ENCODE results near the gene GNA12.
"Not testable (repeated sequence)": the region's sequence is repeated elsewhere in the genome, so short reads cannot be mapped to it uniquely, and the experiment has no call there.

Gene GNA12

DNA sequence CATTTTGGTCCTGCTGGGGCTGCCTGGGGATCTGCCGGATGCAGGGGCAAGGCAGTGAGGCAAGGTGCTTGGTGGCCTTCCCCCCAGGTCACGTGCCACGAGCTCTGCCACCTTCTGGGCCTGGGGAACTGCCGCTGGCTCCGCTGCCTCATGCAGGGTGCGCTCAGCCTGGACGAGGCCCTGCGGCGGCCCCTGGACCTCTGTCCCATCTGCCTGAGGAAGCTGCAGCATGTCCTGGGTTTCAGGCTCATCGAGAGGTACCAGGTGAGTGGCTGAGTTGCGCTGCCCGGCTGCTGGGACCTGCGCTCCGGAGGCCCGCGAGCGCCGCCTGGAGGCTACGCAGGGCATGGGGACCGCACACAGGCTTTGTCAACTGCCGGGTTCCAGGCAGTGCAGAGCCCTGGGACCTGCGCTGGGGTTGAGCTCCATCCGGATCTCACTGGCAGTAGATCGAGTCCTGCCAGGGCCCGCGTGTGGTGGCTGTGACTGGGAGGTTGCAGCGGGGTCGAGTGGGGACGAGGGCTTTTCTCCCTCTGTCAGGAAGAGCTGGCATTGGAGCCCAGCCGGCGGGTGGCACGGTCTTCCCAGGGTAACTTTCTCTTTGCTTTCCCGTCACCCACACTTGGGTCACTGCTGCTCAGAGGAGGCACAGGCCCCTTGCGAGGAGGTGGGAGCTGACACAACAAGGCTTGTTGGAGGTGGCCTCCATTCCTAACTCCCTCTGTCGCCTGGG, 134.4 kb downstream of the GNA12 start:
- peak; percentile 80 for DNase-seq

DNA sequence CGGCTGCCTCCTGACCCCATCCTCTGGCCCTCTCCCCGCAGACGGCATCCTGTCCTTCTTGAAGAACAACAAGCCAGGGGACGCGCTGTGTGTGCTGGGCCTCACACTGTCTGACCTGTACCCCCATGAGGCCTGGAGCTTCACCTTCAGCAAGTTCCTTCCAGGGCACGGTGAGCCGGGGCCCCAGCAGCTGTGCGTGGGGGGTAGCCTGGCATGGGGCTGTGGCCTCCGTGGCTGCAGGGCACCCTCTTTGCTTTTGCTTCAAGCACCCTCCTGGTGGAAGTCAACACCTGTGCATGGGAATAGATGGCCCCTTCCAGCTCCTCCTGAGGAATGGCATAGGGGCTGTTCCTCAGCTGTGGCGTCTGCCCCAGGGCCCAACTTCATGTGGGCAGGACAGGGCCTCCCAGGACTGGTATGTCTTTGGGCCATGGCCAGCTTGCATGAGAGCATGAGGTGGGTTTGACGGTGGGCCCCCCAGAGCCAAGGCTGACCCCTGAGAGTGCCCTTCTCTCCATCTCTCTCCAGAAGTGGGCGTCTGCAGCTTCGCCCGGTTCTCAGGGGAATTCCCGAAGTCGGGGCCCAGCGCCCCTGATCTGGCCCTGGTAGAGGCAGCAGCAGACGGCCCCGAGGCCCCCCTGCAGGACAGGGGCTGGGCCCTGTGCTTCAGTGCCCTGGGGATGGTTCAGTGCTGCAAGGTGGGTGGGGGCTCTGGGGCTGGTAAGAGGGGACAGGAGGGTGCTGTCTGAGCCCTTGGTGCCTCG, 135.4 kb downstream of the GNA12 start:
- DNase-seq, result no peak

DNA sequence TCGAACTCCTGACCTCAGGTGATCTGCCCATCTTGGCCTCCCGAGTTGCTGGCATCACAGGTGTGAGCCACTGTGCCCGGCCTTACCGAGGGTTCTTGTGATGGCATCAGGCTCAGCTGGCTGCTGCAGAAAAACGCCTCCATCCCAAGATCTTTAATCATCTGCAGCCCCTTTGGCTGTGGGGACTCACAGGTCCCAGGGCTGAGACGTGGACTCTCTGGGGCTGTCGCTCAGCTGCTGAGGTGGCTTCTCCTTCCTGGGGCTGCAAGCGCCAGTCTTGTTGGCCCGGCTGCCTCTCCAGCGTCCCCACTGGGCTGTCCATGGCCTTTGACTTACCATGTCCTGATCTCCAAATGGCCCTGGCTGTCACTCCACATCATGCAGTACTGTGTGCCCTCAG, 136.1 kb downstream of the GNA12 start:
- DNase-seq, result no peak

DNA sequence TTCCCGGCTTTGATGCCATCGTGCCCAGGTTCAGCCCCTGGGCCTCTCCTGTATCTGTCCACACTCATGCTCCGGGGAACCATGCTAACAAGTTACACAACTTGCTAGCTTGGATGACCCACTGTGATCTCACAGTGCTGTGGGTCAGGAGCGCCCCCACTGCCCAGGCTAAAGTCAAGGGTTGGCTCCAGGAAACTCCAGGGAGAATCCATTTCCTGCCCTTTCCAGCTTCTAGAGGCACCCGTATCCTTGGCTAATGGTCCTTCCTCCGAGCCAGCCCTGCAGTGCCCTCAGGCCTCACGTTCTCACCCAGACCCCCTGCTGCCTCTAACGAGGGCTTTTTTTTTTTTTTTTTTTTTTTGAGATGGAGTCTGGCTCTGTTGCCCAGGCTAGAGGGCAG, 136.6 kb downstream of the GNA12 start:
- no peak for DNase-seq

DNA sequence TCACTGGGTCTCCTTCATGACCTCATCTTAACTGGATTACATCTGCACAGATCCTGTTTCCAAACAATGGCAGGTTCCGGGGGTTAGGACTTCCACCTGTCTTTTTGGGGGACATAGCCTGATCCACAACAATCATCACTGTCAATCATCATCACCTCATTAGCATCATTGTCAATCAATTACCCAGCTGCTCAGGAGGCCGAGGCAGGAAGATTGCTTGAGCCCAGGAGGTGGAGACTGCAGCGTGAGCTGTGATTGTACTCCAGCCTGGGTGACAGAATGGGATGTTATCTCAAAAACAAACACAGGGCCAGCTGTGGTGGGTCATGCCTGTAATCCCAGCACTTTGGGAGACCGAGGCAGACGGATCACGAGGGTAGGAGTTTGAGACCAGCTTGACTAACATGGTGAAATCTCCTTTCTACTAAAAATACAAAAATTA, 137.4 kb downstream of the GNA12 start:
- DNase-seq, result no peak

GRCh38 chr7:2705371-2706096, 138.6 kb downstream of the GNA12 start:
- DNase-seq, result no peak

DNA sequence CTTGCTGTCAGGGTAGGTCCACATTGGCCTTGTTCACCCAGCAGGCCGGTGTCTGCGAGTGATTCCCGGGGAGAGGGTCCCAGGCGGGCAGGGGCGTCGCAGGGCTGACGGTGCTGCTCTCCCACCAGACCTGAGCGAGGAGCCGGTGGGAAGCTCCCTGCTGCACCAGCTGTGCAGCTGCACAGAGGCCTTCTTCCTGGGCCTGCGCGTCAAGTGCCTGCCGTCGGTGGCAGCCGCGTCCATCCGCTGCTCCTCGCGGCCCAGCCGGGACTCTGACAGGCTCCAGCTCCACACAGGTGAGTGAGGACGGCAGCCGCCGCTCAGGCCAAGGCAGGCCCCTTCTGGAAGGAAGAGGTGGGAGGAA, 141.5 kb downstream of the GNA12 start:
- no peak for DNase-seq

DNA sequence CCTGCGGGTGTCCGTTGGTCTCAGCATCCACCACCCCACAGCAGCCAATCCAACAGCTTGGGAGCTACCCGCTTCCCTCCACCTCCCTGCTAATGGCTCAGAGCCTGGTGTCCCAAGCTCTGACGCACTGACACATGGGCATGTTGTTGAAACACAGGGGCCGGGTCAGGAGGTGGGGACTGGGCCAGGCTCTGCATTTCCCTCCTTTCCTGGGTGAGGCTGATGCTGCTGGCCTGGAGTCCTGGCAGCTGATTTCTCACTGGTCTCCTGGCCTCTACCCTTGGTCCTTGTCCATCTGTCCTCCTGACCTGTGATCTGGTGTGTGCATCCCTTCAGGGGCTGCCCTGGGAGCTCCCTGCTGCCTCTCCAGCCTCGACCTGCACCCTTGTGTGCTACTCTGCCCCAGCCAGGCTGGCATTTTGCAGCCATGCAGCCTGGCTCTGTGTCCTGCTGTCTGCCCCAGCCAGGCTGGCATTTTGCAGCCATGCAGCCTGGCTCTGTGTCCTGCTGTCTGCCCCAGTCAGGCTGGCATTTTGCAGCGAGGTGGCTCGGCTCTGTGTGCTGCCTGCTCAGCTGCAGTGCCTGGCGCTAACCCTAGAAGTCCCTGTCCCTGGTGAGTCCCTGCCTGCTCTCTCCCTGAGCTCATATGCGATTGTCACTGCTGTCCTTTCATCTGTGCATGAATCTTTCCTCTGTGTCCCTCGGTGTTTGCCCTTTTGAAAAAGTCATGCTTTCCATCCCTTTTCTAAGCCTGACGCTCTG, 142.1 kb downstream of the GNA12 start:
- no peak for DNase-seq

DNA sequence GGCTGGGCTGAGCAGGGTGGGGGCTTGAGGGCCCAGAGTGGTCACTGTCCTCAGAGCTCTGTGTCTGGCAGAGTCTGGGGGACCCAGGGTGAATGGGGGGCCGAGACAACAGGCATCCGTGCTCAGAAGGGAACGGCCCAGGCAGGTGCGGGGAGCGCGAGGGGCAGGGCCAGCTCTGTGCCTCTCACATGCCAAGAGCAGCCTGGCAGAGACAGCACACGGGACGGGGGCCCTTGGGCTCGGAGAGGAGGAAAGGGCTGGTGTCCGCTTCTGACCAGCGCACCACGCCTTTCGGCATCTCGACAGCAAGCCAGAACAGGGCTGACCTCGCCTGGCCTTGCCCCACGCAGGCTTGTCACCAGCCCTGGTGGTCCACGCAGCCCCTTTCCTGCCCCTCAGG, 142.7 kb downstream of the GNA12 start:
- DNase-seq, result no peak

DNA sequence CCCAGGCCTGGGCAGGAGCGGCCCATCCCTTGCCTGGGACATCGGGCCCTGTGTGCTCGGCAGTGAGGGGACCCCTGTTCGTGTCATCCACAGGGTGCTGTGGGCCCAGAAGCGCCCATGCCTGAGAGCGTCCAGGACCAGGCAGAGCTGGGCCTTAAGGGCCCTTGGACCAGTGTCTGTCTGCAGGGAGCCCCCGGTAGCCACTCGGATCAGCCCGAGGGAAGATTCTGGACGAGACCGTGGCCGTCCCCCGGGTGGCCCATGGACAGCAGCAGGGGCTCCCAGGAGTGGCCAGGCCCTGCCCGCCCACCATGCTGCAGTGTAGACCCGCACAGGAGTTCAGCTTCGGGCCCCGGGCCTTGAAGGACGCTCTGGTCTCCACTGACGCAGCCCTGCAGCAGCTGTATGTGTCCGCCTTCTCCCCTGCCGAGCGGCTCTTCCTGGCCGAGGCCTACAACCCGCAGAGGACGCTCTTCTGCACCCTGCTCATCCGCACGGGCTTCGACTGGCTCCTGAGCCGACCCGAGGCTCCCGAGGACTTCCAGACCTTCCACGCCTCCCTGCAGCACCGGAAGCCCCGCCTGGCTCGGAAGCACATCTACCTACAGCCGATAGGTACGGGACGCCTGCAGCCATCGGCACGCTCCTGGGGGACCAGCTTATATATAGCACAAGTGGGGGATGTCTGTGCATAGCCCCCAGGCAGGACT, 143.8 kb downstream of the GNA12 start:
- DNase-seq, result no peak

DNA sequence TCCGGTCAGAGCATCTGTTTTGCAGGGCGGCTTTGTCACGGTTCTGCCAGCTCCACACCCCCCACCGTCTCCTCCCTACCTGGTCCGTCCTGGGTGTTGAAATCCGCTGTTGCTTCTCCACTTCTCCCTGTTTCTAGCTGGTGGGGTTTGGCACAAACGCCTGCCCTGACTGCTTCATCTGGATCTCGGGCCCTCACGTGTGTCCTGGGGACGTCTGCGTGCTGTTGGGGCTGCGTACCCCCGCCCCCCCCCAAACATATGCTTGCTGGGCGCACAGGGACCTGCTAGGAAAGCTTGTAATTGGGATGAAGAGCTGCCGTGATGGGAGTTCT, 144.9 kb downstream of the GNA12 start:
- no peak for DNase-seq

DNA sequence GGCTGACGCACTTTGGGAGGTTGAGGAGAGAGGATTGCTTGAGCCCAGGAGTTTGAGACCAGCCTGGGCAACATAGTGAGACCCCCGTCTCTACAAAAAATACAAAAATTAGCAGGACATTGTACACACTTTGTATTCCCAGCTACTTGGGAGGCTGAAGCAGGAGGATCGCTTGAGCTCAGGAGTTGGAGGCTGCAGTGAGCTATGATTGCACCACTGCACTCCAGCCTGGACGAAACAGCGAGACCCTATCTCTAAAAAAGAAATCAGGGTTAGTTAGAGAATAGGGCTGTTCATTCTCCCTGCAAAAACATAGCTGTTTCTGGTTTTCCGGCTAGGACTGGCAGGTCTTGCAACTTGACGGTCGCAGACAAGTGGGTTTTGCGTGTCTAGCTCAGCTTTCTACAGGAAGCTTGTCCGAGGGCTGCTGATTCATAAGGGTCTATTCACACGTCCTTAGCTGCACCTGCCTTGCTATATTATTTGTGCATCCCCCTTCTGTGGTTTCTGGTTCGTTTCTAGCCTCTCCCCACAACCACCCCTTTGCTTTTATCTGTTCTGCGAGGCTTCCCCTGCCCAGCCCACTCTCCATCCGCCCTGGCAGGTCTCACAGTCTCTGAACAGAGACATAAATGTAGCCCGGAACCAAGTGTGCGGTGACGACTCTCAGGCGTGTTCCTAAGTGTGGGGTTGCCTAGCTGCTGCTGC, 145.4 kb downstream of the GNA12 start:
- peak; percentile 67 for DNase-seq

- DNase-seq, result not testable (repeated sequence)
These were observed 150.0 kb downstream of the GNA12 start for GRCh38 chr7:2694122-2694436.

- DNase-seq, result not testable (repeated sequence)
These were observed 150.5 kb downstream of the GNA12 start for GRCh38 chr7:2693420-2694121.

DNA sequence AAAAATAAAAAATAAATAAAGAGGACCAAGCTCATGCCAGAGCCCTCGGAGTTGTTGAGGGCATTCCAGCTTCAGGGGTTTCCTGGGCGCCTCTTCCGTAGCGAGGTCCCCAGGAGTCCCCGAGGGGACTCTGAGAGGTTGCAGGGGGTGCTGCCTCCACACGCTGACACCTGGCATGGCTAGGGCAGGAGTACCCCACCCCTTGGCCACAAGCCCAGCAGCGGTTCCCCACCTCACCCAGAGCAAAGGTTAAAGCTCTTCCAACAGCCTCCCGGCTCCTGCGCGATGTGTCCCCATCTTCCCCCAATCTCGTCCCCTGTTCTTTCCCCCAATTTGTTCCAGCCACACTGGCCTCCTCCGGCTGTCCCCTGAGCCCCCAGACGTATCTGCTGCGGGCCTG, 151.6 kb downstream of the GNA12 start:
- no peak for DNase-seq

GRCh38 chr7:2691932-2692439, 152.1 kb downstream of the GNA12 start:
- not testable (repeated sequence) for DNase-seq

DNA sequence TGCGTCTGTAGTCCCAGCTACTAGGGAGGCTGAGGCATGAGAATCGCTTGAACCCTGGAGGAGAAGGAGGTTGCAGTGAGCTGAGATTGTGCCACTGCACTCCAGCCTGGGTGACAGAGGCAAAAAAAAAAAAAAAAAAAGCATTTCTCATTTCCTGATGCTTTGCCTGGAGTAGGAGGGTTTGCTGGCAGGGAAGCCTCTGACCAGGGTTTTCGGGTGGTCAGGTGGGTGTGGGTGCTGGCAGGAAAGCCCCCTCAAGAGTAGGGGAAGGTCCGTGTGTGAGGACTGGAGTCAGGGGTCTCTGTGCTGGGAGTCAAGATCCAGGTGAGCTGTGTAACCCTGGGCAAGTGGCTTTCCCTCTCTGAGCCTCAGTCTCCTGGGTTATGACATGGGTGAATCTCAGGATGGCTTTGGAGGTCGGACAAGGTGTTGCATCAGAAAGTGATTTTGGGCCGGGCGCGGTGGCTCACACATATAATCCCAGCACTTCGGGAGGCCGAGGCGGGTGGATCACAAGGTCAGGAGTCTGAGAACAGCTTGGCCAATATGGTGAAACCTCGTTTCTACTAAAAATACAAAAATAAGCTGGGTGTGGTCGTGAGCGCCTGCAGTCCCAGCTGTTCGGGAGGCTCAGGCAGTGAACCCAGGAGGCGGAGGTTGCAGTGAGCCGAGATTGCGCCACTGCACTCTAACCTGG, 152.9 kb downstream of the GNA12 start:
- no peak for DNase-seq

- DNase-seq, result no peak
These were observed 154.0 kb downstream of the GNA12 start for GRCh38 chr7:2689951-2690705.

- DNase-seq, result no peak
These were observed 154.7 kb downstream of the GNA12 start for GRCh38 chr7:2689343-2689847.

Measured in CD4-positive, alpha-beta T cell treated with Interleukin-12 subunit alpha and Interleukin-12 subunit beta, for 1 hour (primary cell).